ENCODE results near the gene FAM50A. TPM values are rescaled to one million over a fixed set of nuclear protein-coding genes. Genes with fewer than 3 reads are reported as not detected.

FAM50A gene
- total and polyA plus RNA-seq, 3 donors from 2014 or later = 29.6 to 38.5 (median 38.4) TPM

GRCh38 chrX:154446430-154446829, 2.5 kb downstream of the FAM50A start:
- TF ChIP-seq CTCF (IDR thresholded peaks at IDR 0.05) = no peak
- H3K27ac ChIP-seq = no peak overlapping the region
- no peak for DNase-seq
- intact Hi-C loops (cut with DNase I; ENCODE audit: low total_unique reads) = no loop called here
- no peak overlapping the region for H3K4me3 ChIP-seq
- H3K4me1 ChIP-seq = peaks cover 5% of the 10 kb centered on the region
- no peaks in the 10 kb centered on the region for H3K36me3 ChIP-seq (ENCODE audit: low read depth, missing control alignments)
- no peaks in the 10 kb centered on the region for H3K27me3 ChIP-seq
- WGBS, 2 donors = 97 to 99% methylated on average over 6 to 9 of the region's 12 CpGs
- no peaks in the 10 kb centered on the region for H3K9me3 ChIP-seq

- no peak overlapping the region for H3K4me3 ChIP-seq
- DNase-seq = no peak
- TF ChIP-seq POLR2A (IDR thresholded peaks at IDR 0.05) (no peak), CTCF (IDR thresholded peaks at IDR 0.05) (no peak)
- H3K9me3 ChIP-seq = no peaks in the 10 kb centered on the region
- intact Hi-C loops (cut with DNase I; ENCODE audit: low total_unique reads) = no loop called here
- peaks cover 5% of the 10 kb centered on the region for H3K4me1 ChIP-seq
- H3K27me3 ChIP-seq = no peaks in the 10 kb centered on the region
- no peaks in the 10 kb centered on the region for H3K36me3 ChIP-seq (ENCODE audit: low read depth, missing control alignments)
- 93% methylated on average over 5 to 8 of the region's 14 CpGs for WGBS, 2 donors
- H3K27ac ChIP-seq = no peak overlapping the region
Observed at GRCh38 chrX:154448484-154448883, 4.5 kb downstream of the FAM50A start.

GRCh38 chrX:154449618-154450017, 5.7 kb downstream of the FAM50A start:
- Histone ChIP-seq H3K4me3 (no peak overlapping the region), H3K27me3 (no peaks in the 10 kb centered on the region), H3K27ac (no peak overlapping the region), H3K36me3 (ENCODE audit: low read depth, missing control alignments) (no peaks in the 10 kb centered on the region), H3K4me1 (peaks cover 5% of the 10 kb centered on the region), H3K9me3 (no peaks in the 10 kb centered on the region)
- WGBS, 2 donors = 94% methylated on average over 18 of the region's 18 CpGs; no CpG with 5 or more reads in 1 of the 2 donors
- intact Hi-C loops (cut with DNase I; ENCODE audit: low total_unique reads) = no loop called here
- DNase-seq = no peak
- TF ChIP-seq POLR2A (IDR thresholded peaks at IDR 0.05) (no peak), CTCF (IDR thresholded peaks at IDR 0.05) (no peak)

- TF ChIP-seq POLR2A (IDR thresholded peaks at IDR 0.05) = no peak
- Histone ChIP-seq H3K4me3 (no peak overlapping the region), H3K27ac (no peak overlapping the region), H3K27me3 (no peaks in the 10 kb centered on the region), H3K9me3 (no peaks in the 10 kb centered on the region), H3K4me1 (no peaks in the 10 kb centered on the region), H3K36me3 (ENCODE audit: low read depth, missing control alignments) (no peaks in the 10 kb centered on the region)
- 86 to 94% methylated on average over 4 to 17 of the region's 17 CpGs for WGBS, 2 donors
- intact Hi-C loops (cut with DNase I; ENCODE audit: low total_unique reads) = no loop called here
- no peak for DNase-seq
Observed at GRCh38 chrX:154450312-154450711, 6.4 kb downstream of the FAM50A start.

- Histone ChIP-seq H3K4me1 (no peaks in the 10 kb centered on the region), H3K27me3 (no peaks in the 10 kb centered on the region), H3K36me3 (ENCODE audit: low read depth, missing control alignments) (no peaks in the 10 kb centered on the region), H3K4me3 (no peak overlapping the region), H3K9me3 (no peaks in the 10 kb centered on the region), H3K27ac (no peak overlapping the region)
- 91 to 95% methylated on average over 7 to 9 of the region's 9 CpGs for WGBS, 2 donors
- no peak for TF ChIP-seq CTCF (IDR thresholded peaks at IDR 0.05)
- no peak for TF ChIP-seq POLR2A (IDR thresholded peaks at IDR 0.05)
- no peak for DNase-seq
- intact Hi-C loops (cut with DNase I; ENCODE audit: low total_unique reads) = no loop called here
Observed at GRCh38 chrX:154452823-154453222, 8.9 kb downstream of the FAM50A start.
